GF-D8 (cell line): ENCODE results near the gene NPPC.

Source experiments
- DNase-seq: peaks from one replicate; lab custom pipeline; 2025; lab: John Stamatoyannopoulos, UW

NPPC gene

DNA sequence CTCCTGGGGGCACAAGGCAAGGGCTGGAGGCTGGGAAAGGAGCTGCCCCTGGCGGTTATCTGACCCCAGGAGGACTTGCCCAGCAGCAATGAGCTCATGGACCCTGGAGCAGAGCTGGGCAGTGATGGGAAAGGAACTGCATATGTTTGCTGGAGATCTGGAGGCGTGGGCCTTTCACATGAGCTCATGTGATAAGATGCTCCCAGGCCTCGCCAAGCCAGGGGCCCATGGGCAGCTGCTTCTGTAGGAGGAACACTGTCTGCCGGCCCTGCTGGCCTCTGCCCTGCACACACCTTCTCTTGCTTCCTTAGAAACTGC is 9.0 kb upstream of the NPPC start:
- no peak for DNase-seq

DNA sequence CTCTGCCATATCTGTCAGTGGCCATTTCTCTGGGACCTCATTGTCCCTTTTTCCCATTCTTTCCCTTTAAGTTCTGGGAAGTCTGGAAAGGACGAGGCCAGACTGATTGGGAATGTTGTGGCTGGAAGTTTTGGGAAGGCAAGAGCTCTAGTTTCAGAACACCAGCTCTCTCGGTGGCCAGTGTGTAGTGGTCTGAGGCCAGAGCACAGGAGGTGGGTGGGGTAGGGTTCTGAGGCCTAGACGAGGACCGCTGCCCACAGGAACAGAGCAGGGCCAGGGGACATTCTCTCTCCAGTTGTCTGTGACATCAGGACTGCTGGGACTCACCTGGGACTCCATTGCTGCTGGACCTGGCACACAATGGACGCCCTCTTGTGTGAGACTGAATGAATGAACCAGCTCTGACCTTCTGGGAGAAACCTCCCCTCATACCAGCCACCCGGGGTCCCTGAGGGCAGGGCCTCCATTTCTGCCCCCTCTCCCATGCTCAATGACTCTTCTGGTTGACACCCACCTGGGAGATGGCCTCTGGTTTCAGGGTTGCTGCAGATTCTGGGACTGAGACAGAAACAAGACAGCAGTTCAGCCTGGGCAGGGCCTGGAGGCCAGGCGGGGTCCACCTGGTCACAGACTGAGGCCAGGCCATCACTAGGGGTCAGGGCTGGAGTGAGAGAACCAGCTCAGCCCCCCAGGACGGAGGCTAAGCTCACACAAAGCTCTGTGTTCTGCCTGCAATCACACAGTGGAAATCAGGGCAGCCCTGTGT is 8.4 kb upstream of the NPPC start:
- no peak for DNase-seq

DNA sequence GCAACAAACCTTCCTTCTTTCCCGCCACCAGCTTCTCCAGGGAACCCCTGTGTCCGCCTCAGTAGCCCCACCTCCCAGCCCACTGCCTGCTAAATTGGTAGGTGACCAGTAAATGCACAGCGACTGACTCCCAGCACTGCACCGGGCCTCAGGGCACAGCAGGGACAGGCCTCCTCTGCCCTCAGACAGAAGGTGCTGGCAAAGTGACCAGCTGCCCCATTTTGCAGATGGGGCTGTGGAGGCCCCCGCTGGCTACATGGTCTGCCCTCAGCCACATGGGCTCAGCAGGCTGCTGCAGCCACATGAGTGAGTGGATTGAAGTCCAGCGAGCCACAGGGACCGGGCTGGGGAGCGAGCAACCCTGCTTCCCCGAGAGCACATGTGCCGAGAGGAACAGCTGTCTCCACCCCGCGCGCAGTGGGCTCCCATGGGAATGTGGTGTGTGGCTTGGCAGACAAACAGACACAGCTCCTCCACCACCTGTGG is 7.8 kb upstream of the NPPC start:
- DNase-seq = no peak

DNA sequence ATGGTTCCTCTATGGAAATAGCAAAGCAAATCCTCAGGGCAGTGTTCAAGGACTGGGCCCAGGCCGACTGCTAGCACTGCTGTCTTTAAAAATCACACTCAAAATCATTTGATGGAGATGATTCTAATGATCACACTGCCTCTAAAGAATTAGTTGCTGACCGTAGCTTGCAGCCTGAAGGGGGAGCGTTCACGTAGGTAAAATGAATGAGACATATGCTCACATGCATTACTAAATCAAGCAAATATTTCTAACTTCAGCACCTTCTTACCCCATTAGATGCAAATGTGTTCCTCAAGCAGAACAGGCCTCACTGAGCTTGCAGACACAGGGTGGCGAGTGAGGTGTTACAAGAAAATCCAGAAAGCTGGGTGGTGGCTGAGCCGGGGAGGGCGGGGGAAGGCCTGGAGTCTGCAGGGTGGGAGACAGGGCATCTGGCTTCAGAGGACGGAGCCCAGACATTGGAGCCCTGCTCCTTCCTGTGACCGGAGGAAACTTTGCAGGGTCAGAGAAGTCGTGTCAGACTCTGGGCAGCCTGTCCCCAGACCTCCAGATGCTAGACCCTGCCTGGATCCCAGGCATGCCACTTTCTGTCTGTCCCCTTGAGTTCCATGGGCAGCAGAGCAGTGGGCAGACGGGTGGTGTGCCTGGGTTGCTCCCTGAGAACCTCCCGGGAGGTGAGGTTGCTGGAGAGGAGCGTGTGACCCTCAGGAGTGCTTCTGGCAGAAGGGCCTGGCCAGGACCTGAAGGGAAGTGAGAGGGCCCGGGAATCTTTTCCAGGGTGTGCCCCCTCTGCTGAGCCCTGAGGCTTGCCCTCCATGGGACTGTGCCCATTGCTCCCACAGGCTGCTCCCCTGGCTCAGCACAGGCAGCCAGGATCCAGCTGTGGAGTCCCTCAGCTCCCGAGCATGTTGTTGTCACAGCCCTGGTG is 7.1 kb upstream of the NPPC start:
- DNase-seq = no peak

DNA sequence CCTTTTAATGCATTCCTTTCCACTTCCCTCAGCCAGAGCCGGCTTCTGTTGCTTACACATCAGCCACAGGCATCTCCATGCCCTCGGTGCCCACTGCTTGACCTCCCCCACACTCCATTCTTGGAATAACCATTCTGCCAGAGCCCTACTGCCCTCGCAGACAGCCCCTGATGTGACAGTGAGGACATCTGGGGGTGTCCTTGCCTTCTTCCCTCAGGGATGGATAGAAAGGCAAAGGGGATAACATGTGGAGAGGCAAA is 6.4 kb upstream of the NPPC start:
- no peak for DNase-seq

DNA sequence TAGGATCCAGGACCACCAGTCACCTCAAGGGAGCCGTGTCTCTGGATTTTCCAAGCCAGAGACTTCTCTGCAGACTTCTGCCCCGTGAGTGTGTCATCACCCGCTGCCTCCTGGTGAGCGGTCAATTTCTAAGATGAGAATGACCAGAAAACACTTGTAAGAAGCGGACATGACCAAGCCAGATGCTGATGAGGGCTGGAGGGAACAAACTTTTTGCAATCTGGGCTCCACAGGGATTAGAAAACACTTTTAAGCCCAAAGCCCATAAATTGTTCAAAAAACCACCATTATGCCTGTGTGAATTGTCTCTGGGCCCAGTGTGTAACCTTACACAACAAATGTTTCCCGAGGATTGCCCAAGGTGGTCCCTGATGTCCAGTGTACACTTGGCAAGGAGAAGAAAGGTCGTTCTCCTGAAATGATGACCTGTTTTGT is 5.3 kb upstream of the NPPC start:
- DNase-seq = no peak

DNA sequence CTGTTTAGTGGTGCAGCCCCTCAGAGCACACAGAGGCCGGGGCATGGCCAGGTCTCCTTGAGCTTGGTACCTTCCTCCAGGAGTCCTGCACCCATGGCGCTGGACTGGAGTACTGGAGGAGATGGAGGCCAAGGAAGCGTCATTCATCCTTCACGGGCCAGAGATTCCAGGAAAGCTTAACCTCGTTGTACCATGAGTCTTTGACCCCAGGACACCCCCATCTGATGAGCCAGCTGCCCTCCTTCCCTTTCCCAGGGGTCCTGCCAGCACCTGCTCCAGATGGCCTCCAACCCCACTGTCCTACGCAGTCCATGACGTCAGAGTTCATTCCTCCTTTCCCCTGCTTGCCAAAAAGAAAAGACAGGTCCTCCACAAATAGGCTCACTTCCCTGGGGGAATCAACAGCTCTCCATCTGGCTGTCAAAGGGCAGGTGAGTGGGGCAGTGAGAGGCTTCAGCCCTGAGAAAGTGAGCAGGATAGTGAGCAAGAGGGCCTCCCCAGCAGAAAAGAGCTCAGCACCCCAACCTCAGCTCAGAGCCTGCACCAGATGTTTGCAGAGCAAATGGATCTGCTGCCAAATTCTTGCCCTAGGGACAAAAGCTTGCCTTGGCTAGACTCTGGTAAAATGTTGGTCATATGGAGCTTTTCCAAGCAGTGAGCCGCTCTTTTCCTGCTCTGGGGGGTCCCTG is 4.5 kb upstream of the NPPC start:
- no peak for DNase-seq

DNA sequence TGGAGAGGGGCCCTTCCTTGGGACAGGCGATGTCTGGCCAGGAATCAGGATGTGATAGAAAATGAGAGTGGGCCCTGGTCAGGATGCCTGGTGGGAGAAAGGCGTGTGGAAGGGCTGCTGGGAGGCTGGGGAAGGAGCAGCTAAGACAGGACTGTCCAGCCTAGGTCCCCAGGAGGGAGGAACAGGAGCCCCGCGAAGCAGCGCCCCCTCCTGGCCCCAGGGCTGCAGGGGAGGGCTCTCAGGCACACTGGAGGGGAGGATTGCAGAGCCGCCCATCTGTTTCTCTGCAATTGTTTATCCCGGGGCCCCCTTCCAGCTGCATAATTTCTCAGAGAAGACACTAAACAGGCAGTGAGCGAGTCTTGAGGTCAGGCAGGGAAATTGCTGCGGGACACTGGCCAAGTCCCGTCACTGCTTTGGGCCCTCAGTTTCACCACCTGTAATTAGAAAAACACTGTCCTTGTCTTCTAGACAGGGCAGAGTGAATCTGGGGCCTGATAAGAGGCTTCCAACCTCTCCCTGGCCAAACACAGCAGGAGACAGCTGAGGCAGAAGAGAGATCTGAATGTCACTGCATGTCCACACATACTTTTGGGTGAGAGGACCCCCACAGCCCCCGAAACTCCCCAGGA is 3.9 kb upstream of the NPPC start:
- DNase-seq = no peak

DNA sequence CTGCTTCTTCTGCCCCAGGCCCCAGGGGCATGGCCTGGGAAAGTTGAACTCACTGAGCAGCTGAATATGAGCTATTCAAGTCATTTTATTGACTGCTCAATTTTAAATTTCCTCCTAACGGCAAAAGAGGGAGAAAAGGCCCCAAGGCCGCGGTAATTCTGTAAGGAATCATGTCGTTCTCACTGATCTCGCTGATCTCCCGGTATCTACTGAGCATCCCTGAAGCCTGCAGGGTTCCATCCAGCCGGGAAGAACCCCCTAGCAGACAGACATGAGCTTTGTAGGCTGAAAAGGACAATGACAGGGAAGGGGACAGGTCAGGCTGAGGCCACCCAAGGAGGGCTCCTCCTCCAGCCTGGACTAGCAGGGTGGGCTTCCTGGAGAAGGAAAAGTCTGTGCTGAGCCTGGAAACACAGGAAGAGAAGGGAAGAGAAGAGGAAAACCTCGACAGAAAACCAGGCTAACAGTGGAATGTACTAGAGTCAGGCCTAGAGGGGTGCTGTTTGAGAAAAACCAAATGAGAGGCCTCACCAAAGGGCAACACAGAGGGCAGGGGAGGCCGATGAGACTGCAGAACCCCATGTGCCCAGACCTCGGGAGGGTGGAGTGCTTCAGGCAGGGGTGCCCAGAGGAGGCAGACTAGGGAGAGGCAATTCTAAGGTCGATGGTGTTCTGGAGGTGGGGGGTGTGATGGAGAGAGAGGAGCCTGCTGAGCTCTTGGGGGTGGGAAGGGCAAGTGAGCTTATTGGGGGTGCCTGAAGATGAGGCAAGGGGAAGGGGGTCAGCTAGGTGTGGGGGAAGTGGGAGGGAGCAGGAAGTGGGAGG is 2.9 kb upstream of the NPPC start:
- no peak for DNase-seq

DNA sequence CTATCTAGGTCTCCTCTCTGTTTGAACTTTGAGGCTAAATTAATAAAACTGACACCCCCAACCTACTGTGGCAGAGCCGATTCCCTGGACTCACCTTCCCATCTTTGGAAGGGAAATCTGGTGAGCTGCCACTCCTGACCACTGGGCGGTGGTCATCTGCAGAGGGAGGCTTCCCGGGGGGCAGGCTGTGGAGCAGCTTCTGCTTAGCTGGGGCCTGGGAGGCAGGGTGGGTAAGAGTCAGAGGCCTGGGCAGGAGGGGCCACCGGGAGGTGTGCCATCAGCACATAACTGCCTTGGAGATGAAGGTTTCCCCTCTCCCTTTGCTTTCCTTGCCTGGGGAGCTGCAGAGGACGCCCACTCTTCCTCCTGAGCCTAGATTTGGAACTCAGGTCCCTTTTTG is 2.3 kb upstream of the NPPC start:
- no peak for DNase-seq

DNA sequence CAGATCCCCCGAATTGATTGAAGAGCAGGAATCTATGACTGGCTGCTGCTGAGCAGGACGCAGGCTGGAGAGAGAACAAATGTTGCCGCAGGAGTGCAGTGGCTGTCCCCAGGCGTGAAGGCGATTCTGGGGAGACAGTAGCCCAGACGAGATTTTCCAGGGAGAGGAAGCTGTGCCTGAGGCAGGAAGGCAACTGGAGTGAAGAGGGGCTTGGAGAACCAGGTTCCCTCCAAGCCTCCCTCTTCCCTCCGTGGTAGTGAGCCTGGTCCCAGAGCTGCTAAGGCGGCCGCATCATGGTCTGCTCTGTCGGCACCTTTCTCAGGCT is 1.3 kb upstream of the NPPC start:
- no peak for DNase-seq

DNA sequence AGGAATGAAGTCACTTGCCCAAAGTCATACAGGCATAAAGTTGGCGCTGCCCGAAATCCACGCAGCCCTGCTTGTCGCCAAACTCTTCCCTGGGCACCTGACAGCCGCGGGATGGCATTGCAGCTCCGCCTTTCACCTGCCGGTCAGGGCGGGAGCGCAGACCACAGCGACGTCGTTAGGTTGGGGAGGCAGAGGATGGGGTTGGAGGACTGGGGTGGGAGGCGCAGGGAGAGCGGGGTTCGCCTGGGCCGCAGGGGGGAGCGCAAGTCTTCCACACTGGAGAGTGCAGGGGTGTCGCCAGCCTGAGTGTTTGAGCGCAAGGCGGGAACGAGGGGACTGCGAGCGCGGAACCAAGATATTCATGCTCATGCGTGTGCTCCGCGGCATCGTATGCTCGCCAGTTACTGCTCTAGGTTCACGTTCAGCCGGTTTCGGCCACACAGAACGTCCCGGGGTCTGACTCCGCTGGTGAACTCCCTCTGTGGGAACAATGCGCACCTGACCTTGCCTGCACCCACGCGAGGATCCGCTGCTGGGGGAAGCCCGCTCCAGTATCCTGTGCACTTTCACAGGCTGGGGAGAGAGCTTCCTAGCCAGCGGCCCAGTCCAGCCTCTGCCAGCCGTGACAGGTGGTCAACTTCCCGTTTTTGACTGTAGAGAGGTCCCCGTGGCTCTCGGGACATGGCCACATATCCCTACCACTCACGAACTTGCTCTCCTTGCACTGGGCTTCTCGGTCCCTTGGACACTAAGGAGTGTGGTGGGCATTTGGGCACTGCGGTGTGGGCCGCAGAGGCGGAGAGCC is 767 bp upstream of the NPPC start:
- DNase-seq = no peak

DNA sequence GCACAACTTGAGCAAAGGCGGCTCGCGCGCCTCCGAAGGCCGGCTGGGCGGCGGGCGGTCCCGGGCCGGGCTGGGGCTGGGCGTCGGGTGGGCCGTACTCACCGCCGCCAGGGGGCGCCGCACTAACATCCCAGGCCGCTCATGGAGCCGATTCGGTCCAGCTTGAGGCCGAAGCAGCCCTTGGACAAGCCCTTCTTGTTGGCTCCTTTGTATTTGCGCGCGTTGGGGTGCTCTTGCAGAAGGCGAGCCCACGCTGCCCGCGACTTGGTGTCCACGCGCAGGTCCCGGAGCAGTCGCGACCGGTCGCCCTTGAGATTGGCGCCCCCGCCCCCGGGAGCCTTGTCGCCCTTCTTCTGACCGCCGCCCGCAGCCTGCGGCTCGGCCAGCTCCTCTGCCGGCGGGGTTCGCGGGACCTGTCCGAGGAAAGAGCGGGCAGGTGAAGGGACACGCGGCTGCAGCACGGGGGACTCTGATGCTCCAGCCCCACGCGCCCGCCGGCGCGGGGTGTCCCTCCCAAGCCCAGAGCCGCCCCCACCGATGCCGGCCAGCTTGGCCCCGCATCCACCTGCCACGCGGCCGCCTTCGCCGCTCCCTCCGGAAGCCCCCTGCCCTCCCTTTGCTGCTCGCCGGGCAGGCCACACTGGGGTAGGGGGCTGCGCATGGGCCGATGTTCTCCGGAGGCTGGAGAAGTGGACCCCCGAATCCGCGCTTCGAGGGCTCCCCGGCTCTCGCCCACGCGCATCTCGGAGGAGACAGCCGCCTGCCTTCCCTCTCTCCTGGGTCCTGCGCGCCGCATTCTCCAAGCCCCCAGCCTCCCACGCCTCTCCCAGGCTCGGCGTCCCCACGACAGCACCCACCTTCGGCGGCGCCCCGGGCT is 655 bp downstream of the NPPC start:
- no peak for DNase-seq

DNA sequence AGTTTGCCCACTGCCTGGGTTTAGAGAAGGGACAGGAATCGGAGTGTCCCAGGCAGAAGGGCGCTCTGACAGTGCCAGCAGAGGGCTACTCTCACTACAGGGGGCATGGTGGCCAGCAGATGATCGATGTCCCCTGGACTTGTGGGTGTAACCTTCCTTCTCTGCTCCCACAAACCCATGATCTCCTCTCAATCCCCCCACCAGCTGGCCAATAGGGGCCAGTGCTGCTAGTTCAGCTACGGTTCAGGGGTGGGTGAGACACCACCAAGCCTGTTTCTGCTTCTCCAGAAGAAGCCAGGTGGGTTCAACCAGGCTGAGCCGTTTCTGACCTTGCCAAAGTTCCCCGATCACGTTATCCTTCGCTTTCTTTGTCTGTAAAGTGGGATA is 1.3 kb downstream of the NPPC start:
- no peak for DNase-seq

DNA sequence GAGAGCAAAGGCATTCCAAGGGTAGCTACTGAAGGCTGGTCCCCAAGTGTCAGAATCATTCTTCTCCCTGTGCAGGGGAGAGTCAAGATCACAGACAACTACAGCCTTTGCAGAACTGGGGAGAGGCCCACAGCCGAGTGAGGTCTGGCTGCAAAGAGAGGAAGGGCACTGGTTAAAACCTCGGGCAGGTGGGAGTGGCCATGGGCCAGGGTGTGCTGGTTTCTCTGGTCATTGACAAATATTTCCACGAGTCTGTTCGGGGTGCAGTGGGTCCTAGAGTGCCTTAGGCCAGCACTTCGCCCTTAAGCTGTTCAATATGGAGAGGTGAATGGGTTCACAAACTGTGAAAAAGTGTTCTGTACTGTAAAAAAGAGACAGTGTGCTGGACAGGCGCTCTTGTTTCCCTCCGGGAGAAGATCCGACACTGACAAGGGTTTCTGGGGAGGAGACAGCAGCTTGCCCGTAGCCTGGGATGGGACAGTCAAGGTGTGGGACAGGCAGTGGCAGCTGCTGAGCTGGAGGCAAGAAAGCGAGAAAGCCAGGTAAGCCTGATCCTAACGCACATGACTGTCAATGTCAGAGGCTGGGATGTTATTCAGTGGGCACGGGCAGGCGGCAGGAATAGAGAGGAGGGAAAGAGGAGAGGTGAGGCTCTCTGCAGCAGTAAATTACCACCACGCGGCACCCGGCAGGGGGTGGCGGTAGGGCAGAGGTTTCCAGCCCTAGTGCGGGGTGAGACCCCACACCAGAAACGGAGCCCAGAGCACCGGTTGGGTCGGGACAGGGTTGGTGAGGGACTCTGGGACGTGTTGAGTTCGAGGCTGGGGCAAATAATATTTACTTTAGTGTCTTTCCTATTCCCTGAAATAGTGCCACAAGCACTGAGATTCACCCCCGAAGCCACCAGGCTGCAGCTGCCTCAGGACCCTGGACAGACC is 2.0 kb downstream of the NPPC start:
- DNase-seq = no peak

DNA sequence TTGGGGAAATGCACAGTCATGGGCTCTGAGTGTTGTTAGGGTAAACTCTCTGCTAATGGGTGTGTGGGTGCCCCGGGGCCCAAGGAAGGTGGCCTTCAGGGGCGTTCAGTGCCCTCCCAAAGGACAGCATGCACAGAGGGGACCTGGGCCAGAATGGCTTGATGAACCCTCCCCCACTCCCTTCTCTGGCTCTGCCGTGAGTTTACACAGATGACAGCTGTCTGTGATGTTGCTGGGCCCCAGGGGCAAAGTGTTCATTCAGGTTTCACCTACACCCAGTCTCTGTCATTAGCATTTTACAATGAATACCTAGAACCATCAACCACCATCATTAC is 3.2 kb downstream of the NPPC start:
- no peak for DNase-seq

DNA sequence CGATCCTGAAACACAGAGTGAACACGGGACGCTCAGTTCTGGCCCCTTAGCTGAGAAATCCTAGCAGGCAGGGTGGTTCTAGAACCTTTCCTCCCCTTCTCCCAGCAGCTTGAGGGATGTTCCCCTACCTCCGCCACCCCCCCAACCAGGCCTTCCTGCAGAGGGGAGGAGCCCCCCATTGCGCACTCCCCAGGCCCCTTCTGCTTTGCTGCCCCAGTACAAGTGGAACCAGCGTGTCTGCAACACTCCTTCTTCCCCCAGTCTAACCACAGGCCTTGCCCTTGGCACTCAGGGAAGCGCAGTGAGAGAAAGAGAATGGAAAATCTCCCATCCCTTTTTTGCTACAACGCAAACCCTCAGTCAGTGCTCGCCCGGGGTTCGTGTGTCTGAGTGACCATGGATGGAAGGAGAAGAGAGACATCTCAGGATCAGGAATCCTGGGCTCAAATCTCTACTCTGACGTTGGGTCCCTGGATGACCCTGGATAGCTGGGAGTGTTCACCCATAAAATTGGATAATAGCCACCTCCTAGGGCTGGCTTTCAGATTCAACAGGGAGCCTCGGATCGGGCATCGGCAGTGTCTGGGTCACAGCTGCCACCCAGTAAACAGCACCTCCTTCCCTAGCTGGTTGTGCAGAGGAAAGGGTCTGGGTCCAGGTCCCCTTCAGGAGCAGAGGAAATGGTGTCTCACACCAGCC is 3.7 kb downstream of the NPPC start:
- DNase-seq = no peak

DNA sequence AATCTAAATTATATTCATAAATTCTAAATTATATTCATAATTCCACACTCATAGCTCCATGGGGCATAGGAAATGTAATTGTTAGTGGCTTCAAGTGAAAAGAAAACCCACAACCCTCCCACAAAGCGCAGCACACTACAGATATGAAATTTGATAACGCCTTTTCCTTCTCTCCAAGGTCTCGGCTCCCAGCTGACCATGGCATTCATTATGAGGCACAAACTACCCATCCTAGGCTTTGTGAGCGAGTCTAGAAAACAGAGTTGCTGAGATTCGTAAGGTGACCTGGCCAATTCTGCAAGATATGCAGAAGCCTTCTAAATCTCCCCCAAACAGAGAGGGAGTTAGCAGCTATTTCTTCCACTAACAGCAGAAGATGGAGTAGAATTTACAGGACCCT is 5.4 kb downstream of the NPPC start:
- no peak for DNase-seq
